MV-4-11 (cell line): Measurements from ENCODE around the gene CEACAM21.
A peak's percentile ranks its signal among the peaks of the same experiment; 100 is the strongest.

ENCODE experiments used
- DNase-seq: peaks from one replicate; lab custom pipeline; 2025; lab: John Stamatoyannopoulos, UW

The CEACAM21 gene

GRCh38 chr19:41619018-41619556 is 43.1 kb downstream of the CEACAM21 start:
- peak; percentile 93 for DNase-seq

GRCh38 chr19:41620171-41620570 is 44.2 kb downstream of the CEACAM21 start:
- no peak for DNase-seq

GRCh38 chr19:41621226-41621625 is 45.3 kb downstream of the CEACAM21 start:
- DNase-seq = peak; percentile 32

GRCh38 chr19:41621654-41622053 is 45.7 kb downstream of the CEACAM21 start:
- peak; percentile 88 for DNase-seq

- no peak for DNase-seq
Observed at GRCh38 chr19:41623360-41623759, 47.4 kb downstream of the CEACAM21 start.

GRCh38 chr19:41624515-41624914 is 48.5 kb downstream of the CEACAM21 start:
- no peak for DNase-seq

GRCh38 chr19:41624937-41625336 is 49.0 kb downstream of the CEACAM21 start:
- no peak for DNase-seq

GRCh38 chr19:41626278-41626677 is 50.3 kb downstream of the CEACAM21 start:
- no peak for DNase-seq

- DNase-seq = peak; percentile 88
Observed at GRCh38 chr19:41626877-41627276, 50.9 kb downstream of the CEACAM21 start, which contains the start of gene CEACAM4. Gene CEACAM4 (minus strand): TSS chr19:41627074. CDS start chr19:41626963, 111 bp downstream.

GRCh38 chr19:41627966-41628675 is 52.2 kb downstream of the CEACAM21 start:
- no peak for DNase-seq
